IPS-18c (cell line): ENCODE data around the gene HCK.
A peak's percentile ranks its signal among the peaks of the same experiment; 100 is the strongest.

Experiments used
- H3K4me3 ChIP-seq: 2 replicates; pipeline ENCODE4 v1.7.0; 2013; ENCODE audit warnings: low read depth, mild to moderate bottlenecking, low read length, moderate library complexity; ENCODE audit not compliant: insufficient read depth
- H3K9me3 ChIP-seq: one replicate; pipeline ENCODE4 v1.6.1; 2013; ENCODE audit warnings: mild to moderate bottlenecking, low read length, moderate library complexity; ENCODE audit not compliant: control insufficient read depth, insufficient read depth

Gene HCK

GRCh38 chr20:32050324-32050841 is 1.7 kb upstream of the HCK start:
- H3K9me3 ChIP-seq: no peaks in the 10 kb centered on the region
- H3K4me3 ChIP-seq: no peak overlapping the region

GRCh38 chr20:32050851-32051556 is 1.0 kb upstream of the HCK start:
- Histone ChIP-seq H3K9me3 (no peaks in the 10 kb centered on the region), H3K4me3 (peak overlapping the region; percentile 78; the same call in 1 of the 2 replicates)

- H3K9me3 ChIP-seq: no peaks in the 10 kb centered on the region
Observed at GRCh38 chr20:32051720-32052089, 337 bp upstream of the HCK start.

GRCh38 chr20:32052778-32053362 is 828 bp downstream of the HCK start:
- no peaks in the 10 kb centered on the region for H3K9me3 ChIP-seq
- peak overlapping the region; percentile 78 for H3K4me3 ChIP-seq

More at GRCh38 chr20:32051720-32052089, 337 bp upstream of the HCK start:
- H3K4me3 ChIP-seq: peak overlapping the region; percentile 78

- no peaks in the 10 kb centered on the region for H3K9me3 ChIP-seq
- no peak overlapping the region for H3K4me3 ChIP-seq
Observed at GRCh38 chr20:32053648-32054047, 1.6 kb downstream of the HCK start.

GRCh38 chr20:32056708-32057483 is 4.9 kb downstream of the HCK start:
- H3K4me3 ChIP-seq: no peak overlapping the region

GRCh38 chr20:32057656-32058184 is 5.7 kb downstream of the HCK start:
- no peaks in the 10 kb centered on the region for H3K9me3 ChIP-seq
- no peak overlapping the region for H3K4me3 ChIP-seq

More at GRCh38 chr20:32056708-32057483, 4.9 kb downstream of the HCK start:
- no peaks in the 10 kb centered on the region for H3K9me3 ChIP-seq

GRCh38 chr20:32059189-32059588 is 7.1 kb downstream of the HCK start:
- H3K4me3 ChIP-seq: no peak overlapping the region
- no peaks in the 10 kb centered on the region for H3K9me3 ChIP-seq

GRCh38 chr20:32062776-32063170 is 10.7 kb downstream of the HCK start:
- H3K9me3 ChIP-seq: no peaks in the 10 kb centered on the region
- no peak overlapping the region for H3K4me3 ChIP-seq

- H3K4me3 ChIP-seq: no peak overlapping the region
- H3K9me3 ChIP-seq: no peaks in the 10 kb centered on the region
Observed at GRCh38 chr20:32063695-32064094, 11.7 kb downstream of the HCK start.

- no peak overlapping the region for H3K4me3 ChIP-seq
- H3K9me3 ChIP-seq: no peaks in the 10 kb centered on the region
Observed at GRCh38 chr20:32064667-32065066, 12.6 kb downstream of the HCK start.

GRCh38 chr20:32067234-32067821 is 15.3 kb downstream of the HCK start:
- Histone ChIP-seq H3K4me3 (no peak overlapping the region), H3K9me3 (no peaks in the 10 kb centered on the region)

GRCh38 chr20:32068174-32068573 is 16.1 kb downstream of the HCK start:
- Histone ChIP-seq H3K4me3 (no peak overlapping the region), H3K9me3 (no peaks in the 10 kb centered on the region)

- no peaks in the 10 kb centered on the region for H3K9me3 ChIP-seq
- H3K4me3 ChIP-seq: no peak overlapping the region
Observed at GRCh38 chr20:32069711-32070110, 17.7 kb downstream of the HCK start.

- H3K4me3 ChIP-seq: no peak overlapping the region
- H3K9me3 ChIP-seq: no peaks in the 10 kb centered on the region
Observed at GRCh38 chr20:32070282-32070681, 18.2 kb downstream of the HCK start.

GRCh38 chr20:32070690-32071213 is 18.7 kb downstream of the HCK start:
- H3K4me3 ChIP-seq: no peak overlapping the region
- H3K9me3 ChIP-seq: no peaks in the 10 kb centered on the region
